Adipose tissue (tissue), 3 donors: ENCODE data around the gene TAAR1. TPM values are rescaled to one million over a fixed set of nuclear protein-coding genes. Genes with fewer than 3 reads are reported as not detected.
"Not testable (repeated sequence)": the region's sequence is repeated elsewhere in the genome, so short reads cannot be mapped to it uniquely, and the experiment has no call there.

Experiments used
- H3K27ac ChIP-seq: one replicate; pipeline ENCODE4 v1.5.1; 2013; ENCODE audit warnings: low read depth, low read length
- WGBS, 3 donors: extraction: QIAGEN DNeasy Blood & Tissue Kit; methylation state at CpG; one replicate each; pipeline ENCODE4 v1.1.7; 2013; 5-methylcytosine and 5-hydroxymethylcytosine counted together
- polyA plus RNA-seq, 3 donors: library from polyadenylated mRNA; stranded (reverse); fragments of 200-250 nt; gene quantifications; one replicate each; pipeline ENCODE4 v1.2.3, GENCODE V29; 2013
- donor health status: healthy with polysubstance abuse.
- donor health status: Bipolar disorder and iron deficiency.
- donor health status: healthy.

Gene TAAR1, protein sequence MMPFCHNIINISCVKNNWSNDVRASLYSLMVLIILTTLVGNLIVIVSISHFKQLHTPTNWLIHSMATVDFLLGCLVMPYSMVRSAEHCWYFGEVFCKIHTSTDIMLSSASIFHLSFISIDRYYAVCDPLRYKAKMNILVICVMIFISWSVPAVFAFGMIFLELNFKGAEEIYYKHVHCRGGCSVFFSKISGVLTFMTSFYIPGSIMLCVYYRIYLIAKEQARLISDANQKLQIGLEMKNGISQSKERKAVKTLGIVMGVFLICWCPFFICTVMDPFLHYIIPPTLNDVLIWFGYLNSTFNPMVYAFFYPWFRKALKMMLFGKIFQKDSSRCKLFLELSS
- not detected for polyA plus RNA-seq

DNA sequence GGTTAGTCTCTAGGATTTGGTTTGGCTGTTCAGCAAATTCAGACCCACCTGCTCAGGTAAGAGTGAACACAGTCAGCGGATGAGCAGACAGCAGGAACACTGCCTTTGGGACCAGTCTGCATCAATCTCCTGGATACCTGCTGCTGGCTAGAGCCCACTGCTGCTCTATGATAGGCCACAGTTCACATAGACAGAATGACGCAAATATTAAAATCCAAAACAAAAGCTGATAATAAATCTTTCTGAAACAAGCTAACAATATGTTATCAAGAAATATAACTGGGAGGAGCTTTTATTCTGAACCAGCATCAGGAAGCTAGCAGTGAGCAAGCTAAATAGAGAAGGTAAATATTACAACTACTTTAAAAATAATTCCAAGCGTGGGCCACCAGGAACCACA lies at the start of gene TAAR1:
Gene TAAR1 (minus strand): TSS at position 101 of the 400 bp plus-strand sequence. CDS start 13,179 bp downstream, outside the sequence.
- 81 to 94% (median 91%) methylated on average over 3 of the region's 3 CpGs for WGBS, 3 donors
- no peak within 1 kb of the TSS for H3K27ac ChIP-seq

DNA sequence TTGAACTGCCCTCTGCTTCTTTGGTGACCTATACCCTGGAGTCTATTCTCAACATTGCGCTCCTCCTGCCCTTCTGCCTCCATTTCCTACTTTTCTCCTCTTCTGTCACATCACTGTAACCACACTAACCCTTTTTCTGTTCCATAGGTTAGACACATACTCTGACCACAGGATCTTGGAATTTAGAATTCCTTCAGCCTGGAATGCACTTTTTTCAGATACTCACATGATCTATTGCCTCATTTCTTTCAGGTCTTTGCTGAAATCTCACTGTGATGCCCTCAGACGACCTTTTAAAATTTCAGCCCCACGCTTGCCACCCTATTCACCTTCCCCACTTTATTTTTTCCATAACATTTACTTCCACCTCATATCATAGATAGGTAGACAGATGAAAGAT lies 49.8 kb upstream of the TAAR1 start:
- H3K27ac ChIP-seq: no peak overlapping the region
- WGBS, 3 donors: 87 to 90% (median 88%) methylated on average over 3 of the region's 3 CpGs

DNA sequence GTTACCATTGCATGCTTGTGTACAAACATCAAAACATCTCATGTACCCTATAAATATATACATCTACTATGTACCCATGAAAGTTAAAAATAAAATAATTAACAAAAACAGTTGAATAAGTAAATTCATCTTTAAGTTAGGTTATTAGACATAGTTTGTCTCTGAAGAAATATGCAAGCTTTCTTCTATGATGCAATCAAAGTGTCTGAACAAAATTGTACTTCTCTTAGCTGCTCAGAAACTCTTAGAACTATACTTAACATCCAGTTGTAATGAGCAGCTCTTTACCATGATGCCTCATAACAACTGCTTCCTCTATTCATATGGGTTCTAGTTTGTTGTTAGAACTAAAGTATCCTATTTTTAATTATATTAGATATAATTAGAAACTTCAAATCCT lies 49.0 kb upstream of the TAAR1 start:
- no peak overlapping the region for H3K27ac ChIP-seq

DNA sequence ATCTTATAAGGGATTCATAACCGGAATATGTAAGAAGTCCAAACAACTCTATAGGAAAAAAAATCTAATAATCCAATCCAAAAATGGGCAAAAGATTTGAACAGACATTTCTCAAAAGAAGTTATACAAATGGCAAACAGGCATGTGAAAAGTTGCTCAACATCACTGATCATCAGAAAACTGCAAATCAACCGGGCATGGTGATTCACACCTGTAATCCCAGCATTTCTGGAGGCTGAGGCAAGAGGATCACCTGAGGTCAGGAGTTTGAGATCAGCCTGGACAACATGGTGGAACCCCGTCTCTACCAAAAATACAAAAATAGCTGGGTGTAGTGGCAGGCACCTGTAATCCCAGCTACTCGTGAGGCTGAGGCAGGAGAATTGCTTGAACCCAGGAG lies 47.8 kb upstream of the TAAR1 start:
- 87 to 97% (median 94%) methylated on average over 4 of the region's 4 CpGs for WGBS, 3 donors
- not testable (repeated sequence) for H3K27ac ChIP-seq

DNA sequence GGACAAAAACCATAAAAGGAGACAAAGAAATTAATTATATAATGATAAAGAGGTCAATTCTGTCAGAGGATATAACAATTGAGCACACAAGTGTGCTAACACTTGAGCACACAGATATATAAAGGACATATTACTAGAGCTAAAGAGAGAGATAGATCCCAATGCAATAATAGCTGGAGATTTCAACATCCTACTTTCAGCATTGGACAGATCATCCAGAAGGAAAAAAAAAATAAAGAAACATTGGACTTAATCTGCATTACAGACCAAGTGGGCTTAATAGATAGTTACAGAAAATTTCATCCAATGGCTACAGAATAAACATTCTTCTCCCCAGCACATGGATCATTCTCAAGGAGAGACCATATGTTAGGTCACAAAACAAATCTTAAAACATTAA lies 45.0 kb upstream of the TAAR1 start:
- no peak overlapping the region for H3K27ac ChIP-seq

DNA sequence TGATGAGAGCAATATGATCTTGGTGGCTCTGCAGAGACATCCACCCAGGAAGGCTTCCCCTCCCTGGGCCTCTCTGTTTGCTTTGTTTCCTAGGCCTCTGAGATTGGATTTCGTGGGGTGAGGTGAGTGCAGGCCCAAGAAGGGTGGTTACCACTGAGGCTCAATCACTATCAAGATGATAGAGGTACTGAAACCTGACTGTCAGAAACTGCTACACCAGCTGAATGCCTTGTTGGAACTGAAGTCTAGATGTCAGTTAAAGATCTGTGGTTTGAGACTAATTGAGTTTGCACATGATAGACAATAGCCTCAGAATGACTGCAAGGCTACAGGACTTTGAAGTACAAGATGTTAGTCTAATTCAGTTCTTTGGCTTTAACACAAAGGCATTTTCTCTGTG lies 39.6 kb upstream of the TAAR1 start:
- no peak overlapping the region for H3K27ac ChIP-seq
- 48 to 69% (median 50%) methylated on average over 1 of the region's 1 CpG for WGBS, 3 donors

DNA sequence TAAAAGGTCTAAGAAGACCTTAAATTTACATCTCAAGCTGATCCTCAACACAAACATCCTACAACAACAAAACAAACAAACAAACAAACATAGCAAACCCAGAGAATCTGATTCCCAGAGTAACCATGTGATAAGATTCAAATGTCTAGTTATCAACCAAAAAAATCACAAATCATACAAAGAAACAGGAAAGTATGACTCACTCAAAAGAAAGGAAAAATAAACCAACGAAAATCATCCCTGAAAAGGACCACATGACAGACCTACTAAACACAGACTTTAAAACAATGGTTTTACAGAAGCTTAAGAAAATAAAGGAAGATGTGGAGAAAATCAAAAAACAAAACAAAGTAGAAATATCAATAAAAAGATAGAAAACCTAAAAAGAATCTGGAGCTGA lies 36.8 kb upstream of the TAAR1 start:
- WGBS, 3 donors: 0 to 45% (median 44%) methylated on average over 1 of the region's 1 CpG

DNA sequence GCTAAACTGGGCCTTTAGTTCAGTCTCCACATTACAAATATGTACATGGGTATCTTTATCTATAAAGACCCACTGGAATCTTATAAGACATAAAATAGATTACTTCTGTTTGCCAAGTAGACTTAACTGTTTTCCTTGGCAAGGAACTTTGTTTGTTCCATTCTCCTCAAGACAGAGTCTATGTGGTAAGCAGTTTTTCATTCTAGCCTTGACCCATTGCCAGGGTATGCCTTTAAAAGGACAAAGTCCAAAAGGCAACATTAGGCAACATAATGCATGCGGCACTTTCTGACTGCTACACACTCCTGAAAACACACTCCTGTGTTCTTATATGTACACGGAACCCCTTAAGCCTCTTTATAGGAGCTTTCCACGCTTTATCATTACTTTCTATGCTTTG lies 34.5 kb upstream of the TAAR1 start:
- H3K27ac ChIP-seq: no peak overlapping the region
- WGBS, 3 donors: 41 to 68% (median 47%) methylated on average over 3 of the region's 3 CpGs

More for the DNA sequence above, 36.8 kb upstream of the TAAR1 start:
- no peak overlapping the region for H3K27ac ChIP-seq

DNA sequence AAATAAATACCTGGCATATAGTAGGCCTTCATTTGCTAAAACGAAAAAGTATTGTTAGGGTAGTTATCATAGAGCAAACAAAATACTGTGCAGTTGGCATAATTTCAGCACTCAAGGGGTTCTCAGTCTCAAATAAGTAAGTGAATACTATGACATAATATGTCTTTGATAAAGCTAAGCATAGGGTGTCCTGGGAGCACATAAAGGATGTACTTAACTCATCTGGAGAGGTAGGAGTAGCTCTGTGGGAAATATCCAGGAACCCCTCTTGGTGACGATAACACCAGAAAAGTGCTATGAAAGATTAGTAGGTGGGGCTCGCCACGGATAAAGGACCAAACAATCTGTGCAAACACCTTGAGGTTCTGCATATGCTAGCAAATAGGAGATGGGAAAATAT lies 31.7 kb upstream of the TAAR1 start:
- WGBS, 3 donors: 63 to 92% (median 91%) methylated on average over 4 of the region's 4 CpGs

DNA sequence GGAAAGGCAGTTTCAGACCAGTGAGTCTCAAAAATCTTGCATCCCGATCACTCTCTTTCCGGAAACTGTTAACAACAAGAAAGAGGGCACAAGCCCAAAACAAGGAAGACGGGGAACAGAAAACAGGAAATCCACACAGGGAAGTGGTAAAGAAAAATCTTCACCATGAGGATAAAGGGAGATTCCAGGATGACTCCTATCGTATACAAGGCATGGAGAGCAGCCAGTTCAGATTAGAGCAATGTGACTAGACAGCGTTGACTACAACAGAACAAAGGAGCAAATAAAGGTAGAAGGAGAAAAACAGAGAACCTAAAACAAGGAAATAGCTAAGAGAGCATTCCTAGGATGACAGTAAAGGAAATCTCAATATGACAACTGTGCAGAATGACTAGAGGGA lies 28.3 kb upstream of the TAAR1 start:
- H3K27ac ChIP-seq: no peak overlapping the region
- WGBS, 3 donors: 54 to 72% (median 57%) methylated on average over 5 of the region's 5 CpGs

More for the DNA sequence above, 31.7 kb upstream of the TAAR1 start:
- no peak overlapping the region for H3K27ac ChIP-seq

DNA sequence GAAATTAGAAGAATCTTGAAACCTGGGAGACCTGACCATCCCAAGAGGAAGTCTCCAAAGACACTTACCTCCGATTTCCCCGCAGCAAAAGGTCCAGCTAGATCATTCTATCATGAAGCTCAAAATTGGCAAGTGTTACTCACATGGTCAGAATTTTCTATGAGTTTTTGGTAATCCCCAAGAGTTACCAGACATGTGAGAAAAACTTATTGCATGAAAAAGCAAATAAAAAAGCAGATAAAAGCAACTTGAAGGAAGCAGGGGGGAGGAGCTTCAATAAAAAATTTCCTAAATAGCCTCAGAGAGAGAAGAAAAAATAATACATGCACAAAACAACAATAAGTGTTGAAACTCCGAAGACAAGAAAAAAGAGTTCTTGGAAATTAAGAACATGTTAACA lies 27.5 kb upstream of the TAAR1 start:
- no peak overlapping the region for H3K27ac ChIP-seq
- WGBS, 3 donors: 86 to 96% (median 94%) methylated on average over 3 of the region's 3 CpGs

DNA sequence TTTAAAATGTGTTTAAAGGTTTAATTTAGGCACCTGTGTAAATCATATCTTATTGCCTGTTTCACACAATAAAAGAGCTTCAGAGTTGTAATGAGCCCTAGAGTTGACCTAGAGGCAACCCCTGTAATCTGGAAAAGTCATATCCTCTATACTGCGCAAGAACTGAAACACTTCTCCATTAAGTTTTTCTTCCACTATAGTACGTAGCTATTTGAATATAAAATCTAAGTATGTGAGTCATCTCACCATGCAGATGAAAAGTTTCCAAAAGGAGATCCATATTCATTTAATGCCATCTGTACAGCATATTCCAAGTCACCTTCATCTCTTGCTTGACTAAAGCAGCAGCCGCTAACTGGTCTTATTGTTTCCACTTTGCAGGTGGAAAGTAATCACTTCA lies 26.0 kb upstream of the TAAR1 start:
- 68 to 77% (median 72%) methylated on average over 3 of the region's 3 CpGs for WGBS, 3 donors
- no peak overlapping the region for H3K27ac ChIP-seq

DNA sequence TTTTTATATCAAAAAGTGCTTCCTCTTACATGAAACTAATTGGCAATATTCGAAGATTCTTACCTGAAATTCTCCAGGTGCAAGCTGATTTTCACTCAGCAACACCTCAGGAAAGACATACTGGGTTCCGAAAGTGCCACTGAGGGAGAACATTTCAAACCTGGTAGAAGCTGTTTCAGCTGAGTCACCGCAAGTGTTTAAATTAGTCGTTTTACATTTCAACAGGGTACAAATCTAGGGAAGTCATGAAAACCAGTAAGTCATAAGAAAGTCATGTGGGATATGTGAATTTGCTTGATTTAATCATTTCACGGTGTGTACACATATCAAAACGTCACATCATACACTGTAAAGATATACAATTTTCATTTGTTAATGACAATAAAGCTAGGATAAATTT lies 25.3 kb upstream of the TAAR1 start:
- H3K27ac ChIP-seq: no peak overlapping the region
- WGBS, 3 donors: 85 to 88% (median 86%) methylated on average over 6 of the region's 6 CpGs

DNA sequence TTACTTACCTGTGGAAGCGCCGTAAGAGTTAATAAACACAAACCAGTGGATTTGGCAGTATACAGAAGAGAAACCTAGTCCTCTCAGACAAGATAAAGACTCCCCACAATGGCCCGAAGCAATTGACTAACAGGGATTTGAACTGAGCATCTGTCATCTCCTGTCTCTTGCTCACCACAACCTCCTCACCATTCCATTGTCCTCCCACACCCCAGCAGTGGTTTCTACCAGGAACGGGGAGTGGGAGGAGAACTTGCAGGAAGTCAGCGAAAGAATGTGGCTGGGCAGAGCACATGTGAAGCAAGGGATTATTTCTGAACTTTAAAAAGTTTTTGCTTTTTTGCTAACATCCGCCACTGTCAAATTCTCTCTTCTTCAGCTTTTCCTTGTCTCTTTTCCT lies 24.6 kb upstream of the TAAR1 start:
- H3K27ac ChIP-seq: no peak overlapping the region
- WGBS, 3 donors: 69 to 71% (median 70%) methylated on average over 6 of the region's 6 CpGs

DNA sequence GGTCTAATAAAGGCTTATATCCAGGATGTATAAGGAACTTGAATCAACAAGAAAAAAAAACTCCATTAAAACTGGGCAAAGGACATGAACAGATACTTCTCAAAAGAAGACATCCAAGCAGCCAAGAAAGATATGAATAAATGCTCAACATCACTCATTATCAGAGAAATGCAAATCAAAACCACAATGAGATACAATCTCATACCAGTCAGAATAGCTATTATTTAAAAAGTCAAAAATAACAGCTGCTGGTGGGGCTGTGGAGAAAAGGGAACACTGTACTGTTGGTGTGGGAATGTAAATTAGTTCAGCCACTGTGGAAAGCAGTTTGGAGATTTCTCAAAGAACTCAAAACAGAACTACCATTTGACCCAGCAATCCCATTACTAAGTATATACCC lies 20.1 kb upstream of the TAAR1 start:
- not testable (repeated sequence) for H3K27ac ChIP-seq

DNA sequence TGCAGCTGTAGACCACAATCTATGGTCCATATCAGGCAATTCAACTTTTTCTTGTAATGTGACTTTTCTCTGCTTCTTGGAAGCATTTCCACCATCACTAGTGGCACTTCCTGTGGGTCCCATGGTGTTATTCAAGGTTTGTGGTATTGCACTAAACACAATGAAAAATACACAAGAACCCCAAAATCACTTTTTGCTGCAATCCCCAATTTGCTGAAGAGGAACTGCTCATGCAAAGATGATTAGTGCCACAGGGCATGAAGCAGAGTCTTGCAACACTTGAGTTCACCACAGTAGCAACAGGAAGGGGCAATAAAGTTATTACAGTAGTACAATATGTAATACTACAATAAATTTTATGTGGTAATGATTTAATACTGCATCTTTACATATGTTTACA lies 16.8 kb upstream of the TAAR1 start:
- no peak overlapping the region for H3K27ac ChIP-seq

DNA sequence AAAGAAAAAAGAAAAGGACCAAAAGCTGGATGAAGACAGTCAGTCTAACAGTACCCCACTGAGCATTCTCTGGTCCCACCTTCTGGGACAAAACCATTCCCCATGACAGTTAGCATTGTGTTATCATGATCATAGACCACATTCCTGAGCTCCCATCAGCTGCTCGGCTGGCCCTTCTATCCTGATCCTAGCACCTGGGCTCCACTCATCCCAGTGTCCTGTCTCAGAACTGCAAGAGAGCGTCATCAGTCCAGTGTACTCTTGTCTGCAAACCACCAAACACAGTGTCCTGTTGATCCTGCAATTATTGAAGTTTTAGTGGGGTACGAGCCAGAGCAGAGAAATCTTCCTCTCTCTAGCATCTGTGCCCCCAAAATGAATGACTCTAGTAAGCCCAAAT lies 16.0 kb upstream of the TAAR1 start:
- WGBS, 3 donors: 81 to 86% (median 86%) methylated on average over 3 of the region's 3 CpGs
- no peak overlapping the region for H3K27ac ChIP-seq

DNA sequence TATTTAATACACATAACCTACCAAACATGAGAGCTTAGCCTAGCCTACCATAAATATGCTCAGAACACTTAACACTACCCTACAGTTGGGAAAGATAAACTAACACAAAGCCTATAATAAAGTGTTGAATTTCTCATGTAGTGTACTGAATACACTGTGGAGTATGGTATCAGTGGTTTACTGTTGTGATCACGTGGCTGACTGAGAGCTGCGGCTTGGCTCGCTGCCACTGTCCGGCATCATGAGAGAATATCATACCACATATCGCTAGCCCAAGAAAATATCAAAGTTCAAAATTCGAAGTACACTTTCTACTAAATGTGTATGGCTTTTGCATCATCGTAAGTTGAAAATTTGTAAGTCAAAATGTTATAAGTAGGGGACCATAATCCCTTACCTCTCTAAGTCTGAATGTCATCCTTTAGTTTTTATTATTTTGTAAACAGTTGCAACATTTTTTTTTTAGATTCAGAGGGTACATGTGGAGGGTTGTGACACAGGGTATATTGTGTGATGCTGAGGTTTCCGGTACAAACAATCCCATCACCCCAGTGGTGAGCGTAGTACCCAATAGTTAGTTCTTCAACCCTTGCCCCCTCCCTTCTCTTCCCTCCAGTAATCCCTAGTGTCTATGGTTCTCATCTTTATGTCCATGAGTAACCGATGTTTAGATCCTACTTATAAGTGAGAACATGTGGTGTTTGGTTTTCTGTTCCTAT lies 14.6 kb upstream of the TAAR1 start:
- no peak overlapping the region for H3K27ac ChIP-seq
- 73 to 89% (median 82%) methylated on average over 10 of the region's 10 CpGs for WGBS, 3 donors

DNA sequence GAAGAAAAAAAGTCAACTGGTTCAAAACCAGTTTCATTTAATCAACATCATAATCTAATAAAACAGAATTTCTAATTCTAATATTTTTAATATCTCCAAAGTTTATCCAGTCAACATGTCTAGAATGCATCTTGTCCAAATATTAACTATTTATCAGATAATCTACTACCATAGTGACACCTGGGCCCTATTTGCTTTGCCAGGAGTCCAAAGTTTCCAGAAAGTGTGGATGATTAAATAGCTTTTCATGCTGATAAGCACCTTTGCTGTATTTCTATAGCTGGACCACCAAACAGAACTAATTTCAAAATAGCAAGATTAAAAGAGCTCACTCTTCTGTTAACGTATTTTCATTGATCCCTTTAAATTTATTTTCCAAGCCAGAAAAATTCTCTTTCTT lies 12.3 kb upstream of the TAAR1 start:
- 31 to 93% (median 89%) methylated on average over 1 of the region's 1 CpG for WGBS, 3 donors
- H3K27ac ChIP-seq: no peak overlapping the region

DNA sequence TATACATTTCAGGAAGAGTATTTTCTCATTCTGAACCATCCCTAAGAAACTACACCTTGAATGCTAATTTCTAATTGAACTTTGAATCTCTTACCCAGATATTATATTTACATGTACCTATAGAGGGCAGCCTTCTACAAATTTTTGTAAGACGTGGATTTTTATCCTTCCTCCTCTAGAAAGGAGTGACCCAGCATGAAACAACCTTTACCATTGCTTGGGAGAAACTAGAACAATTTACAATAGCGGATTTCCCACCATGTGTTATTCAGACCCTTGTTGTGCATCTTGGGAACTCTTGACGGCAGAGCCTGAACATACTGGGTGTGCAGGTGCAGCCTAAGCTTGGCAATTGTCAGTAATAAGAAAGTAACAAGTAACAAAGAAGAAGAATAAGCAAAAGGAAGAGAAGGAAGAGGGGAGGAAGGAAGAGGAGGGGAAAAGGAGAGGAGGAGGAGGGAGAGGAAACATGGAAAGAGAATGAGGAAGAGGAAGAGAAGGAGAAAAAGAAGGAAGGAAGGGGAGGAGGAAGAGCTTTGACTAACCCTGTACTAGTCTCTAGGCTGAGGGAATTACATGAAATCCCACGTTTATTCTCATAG lies 10.8 kb upstream of the TAAR1 start:
- WGBS, 3 donors: 2 to 10% (median 6%) methylated on average over 4 of the region's 4 CpGs
- no peak overlapping the region for H3K27ac ChIP-seq
